IPS-18a (cell line): ENCODE measurements around the gene FASN.

ENCODE experiments used
- H3K27ac ChIP-seq: one replicate; pipeline ENCODE4 v1.5.1; 2013; ENCODE audit warnings: low read length
- H3K27me3 ChIP-seq: one replicate; pipeline ENCODE4 v1.6.1; 2013; ENCODE audit warnings: mild to moderate bottlenecking, low read length; ENCODE audit not compliant: control insufficient read depth, insufficient read depth
- H3K36me3 ChIP-seq: one replicate; pipeline ENCODE4 v1.6.1; 2013; ENCODE audit warnings: low read depth, low read length; ENCODE audit not compliant: control insufficient read depth
- H3K4me1 ChIP-seq: one replicate; pipeline ENCODE4 v1.6.1; 2013; ENCODE audit warnings: low read depth, low read length; ENCODE audit not compliant: control insufficient read depth
- H3K4me3 ChIP-seq: one replicate; pipeline ENCODE4 v1.5.1; 2013; ENCODE audit warnings: low read length
- H3K9ac ChIP-seq: one replicate; pipeline ENCODE4 v1.6.1; 2013; ENCODE audit warnings: mild to moderate bottlenecking, low read length, moderate library complexity
- H3K9me3 ChIP-seq: one replicate; pipeline ENCODE4 v1.6.1; 2013; ENCODE audit warnings: low read depth, low read length; ENCODE audit not compliant: control insufficient read depth

FASN gene

GRCh38 chr17:82028966-82029365, 69.1 kb downstream of the FASN start:
- Histone ChIP-seq H3K27me3 (no peaks in the 10 kb centered on the region), H3K27ac (no peak overlapping the region), H3K9me3 (no peaks in the 10 kb centered on the region), H3K4me1 (no peaks in the 10 kb centered on the region), H3K36me3 (no peaks in the 10 kb centered on the region), H3K9ac (no peak overlapping the region), H3K4me3 (no peak overlapping the region)
